GM19035 (cell line): Measurements from ENCODE around the gene XPO5.
"Not testable (repeated sequence)": the region's sequence is repeated elsewhere in the genome, so short reads cannot be mapped to it uniquely, and the experiment has no call there.

Source experiments
- ATAC-seq: cut with Tn5 transposase; IDR thresholded peaks from one replicate; pipeline ENCODE4 v1.9.1; 2021; ENCODE audit not compliant: unreplicated experiment

Gene XPO5

DNA sequence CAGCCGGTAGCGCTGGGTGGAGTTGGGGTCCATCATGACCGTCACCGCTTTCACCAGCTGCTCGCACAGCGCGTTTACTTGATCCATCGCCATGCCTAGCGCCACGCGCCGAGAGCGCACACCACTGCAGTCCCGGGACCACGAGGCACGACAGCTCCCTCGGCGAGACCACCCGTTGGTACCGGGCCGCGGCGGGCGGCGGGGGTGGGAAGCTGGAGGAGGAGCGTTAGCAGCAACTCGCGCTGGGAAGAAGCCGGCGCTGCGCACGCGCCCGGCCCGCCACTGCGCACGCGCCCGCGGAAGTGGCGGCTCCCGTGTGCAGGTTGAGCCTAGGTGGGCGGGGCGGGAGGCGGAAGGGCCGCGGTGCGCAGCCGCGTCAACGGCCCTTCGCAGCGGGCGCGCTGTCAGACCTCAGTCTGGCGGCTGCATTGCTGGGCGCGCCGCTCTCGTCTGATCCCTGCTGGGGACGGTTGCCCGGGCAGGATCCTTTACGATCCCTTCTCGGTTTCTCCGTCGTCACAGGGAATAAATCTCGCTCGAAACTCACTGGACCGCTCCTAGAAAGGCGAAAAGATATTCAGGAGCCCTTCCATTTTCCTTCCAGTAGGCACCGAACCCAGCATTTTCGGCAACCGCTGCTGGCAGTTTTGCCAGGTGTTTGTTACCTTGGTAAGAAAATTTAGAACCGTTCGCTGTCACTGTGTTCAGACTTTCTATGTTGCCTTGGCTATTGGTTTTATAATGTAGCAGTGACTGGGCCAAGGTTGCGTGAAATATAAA, at the start of gene XPO5, which contains the start of gene POLH:
Gene XPO5, minus strand, starts transcription at position 267 of the 780 bp plus-strand sequence. Its CDS starts 174 bp downstream, at position 93.
Gene POLH, plus strand, starts transcription at position 414 of the 780 bp plus-strand sequence. CDS start 6,135 bp downstream, outside the sequence.
- peak; percentile 86 for ATAC-seq

- no peak for ATAC-seq
Measured at GRCh38 chr6:43625393-43625992, 49.7 kb upstream of the XPO5 start.

GRCh38 chr6:43624786-43625288, 49.0 kb upstream of the XPO5 start:
- no peak for ATAC-seq

- no peak for ATAC-seq
Measured at GRCh38 chr6:43623880-43624785, 48.3 kb upstream of the XPO5 start.

DNA sequence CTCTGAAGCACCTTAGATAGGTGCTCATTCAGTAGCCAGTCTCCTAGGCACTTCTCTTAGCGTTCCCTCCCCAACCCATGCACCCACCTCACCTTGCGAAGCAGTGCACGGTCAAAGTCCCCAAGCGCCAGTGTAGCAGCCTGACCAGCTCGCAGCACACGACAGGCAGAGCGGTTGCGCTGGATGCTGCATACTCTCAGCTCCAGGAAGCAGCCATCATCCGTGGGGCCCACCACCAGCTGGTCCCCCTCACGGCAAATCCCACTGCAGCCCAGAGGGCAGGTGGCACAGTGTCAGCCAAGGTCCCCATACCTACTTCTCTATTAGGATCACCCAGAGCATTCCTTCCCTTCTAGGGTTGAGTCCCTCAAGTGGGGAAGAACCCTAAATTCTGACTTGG, 46.7 kb upstream of the XPO5 start:
- no peak for ATAC-seq

DNA sequence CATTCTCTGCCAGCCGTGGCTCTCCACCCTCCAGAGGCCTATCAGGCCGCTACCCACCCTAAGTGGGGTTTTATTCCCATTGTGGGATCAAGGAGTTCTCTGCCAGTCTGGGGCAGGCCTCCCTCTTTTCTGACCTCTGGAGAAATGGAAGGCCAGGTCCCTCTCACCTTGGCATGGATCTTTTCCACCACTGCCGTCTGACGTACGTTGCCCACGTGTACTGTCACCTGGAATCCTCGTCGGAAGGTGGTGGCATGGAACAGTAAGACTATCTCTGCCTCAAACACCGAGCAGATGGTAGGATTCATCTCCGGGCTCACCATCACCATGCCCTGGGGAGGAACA, 46.0 kb upstream of the XPO5 start:
- no peak for ATAC-seq

GRCh38 chr6:43621078-43621835, 45.4 kb upstream of the XPO5 start:
- ATAC-seq = no peak

GRCh38 chr6:43616725-43617472, 41.1 kb upstream of the XPO5 start:
- no peak for ATAC-seq

DNA sequence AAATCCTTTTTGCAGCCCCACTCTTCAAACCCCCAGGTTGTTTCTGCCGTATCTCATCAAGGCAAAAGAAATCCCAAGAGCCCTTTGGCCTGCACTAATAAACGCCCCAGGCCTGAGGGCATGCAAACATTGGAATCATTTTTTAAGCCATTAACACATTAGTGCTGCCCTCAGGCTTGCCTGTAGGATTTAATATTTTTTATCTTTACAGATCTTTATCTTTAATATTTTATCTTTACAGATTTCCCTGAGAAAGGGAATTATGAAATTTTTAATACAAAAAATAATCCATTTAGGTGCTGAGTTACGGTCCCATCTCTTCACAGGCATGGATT, 38.5 kb upstream of the XPO5 start:
- ATAC-seq = no peak

GRCh38 chr6:43613721-43614395, 38.0 kb upstream of the XPO5 start:
- no peak for ATAC-seq

DNA sequence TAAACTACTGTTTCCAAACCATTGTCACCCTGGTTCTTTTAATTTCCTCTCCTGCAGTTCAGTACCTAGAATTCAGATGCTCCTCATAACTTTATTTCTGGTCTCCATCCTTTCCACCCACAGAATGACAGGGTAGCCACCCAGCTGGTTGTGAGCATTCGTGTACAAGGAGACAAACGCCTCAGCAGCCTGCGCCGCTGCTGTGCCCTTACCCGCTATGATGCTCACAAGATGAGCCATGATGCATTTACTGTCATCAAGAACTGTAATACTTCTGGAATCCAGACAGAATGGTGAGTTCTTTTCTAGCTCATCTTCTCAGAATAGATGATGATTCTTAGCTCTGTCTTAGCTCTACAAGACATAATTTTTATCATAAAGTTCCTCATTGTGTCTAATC, 34.6 kb upstream of the XPO5 start:
- ATAC-seq = no peak

DNA sequence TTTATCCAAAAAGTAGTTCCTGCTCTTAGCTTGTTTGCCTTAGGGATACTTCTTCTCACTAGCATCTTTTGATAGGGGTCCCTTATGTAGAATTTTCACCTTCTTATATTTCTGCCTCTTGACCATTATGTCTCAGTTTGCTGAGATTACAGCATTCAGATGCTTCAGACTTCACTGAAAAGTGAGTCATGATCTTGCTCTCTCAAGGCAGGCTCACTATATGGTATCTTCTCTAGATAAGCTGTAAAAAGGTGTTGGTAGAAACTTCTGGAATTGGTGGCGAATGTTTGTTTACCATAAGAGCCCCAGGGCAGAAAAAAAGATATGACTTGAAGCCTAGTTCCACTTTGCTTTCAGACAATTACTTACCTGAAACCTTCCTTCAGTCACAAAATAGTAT, 33.6 kb upstream of the XPO5 start:
- ATAC-seq = no peak

DNA sequence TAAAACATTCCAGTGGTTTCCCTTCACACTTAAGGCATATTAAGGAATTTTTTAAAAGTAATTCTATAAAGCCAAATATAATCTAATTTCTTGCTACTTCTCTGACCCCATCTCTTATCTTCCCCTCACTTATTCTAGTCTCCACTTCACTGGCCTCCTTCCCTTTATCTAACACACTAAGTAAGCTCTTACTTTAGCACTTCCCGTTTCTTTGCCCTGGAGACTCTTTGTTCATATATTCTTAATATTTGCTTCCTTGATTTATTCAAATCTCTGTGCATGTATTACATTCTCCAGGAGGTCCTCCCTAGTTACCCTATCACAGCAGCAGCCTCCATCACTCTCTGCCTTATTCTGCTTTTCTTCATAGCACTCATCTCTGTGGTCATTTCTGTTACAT, 33.0 kb upstream of the XPO5 start:
- ATAC-seq = no peak

- no peak for ATAC-seq
Measured at GRCh38 chr6:43608310-43608763, 32.5 kb upstream of the XPO5 start.

- no peak for ATAC-seq
Measured at GRCh38 chr6:43606019-43606418, 30.2 kb upstream of the XPO5 start.

- no peak for ATAC-seq
Measured at GRCh38 chr6:43604174-43604573, 28.3 kb upstream of the XPO5 start.

DNA sequence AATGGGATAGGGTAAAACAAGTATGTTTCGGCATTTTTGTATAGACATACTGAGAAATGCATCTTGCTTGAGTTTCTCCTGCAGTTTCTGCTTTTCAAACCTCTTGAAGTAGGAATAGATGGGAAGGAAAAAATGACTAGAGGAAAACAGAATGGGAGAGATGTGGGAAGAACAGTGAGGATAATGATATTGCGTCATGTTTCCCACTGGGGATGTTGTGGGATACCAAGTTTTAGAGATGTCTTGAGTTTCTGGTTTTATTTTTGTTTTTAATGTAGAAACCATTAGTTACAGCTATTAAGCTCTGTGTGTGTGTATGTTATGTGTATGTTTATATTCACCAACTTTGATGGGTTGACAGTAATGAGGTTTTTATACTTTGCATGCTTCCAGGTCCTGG, 24.8 kb upstream of the XPO5 start:
- no peak for ATAC-seq

- no peak for ATAC-seq
Measured at GRCh38 chr6:43593938-43594337, 18.1 kb upstream of the XPO5 start.

- ATAC-seq = not testable (repeated sequence)
Measured at GRCh38 chr6:43589564-43589963, 13.7 kb upstream of the XPO5 start.
